Measurements from ENCODE around the gene OPCML.

OPCML gene

GRCh38 chr11:132620423-132620822 is 911.9 kb downstream of the OPCML start:
- no peak for DNase-seq (ENCODE audit: low read depth in 2 of 2)

- DNase-seq (ENCODE audit: low read depth in 2 of 2) = no peak
Measured at GRCh38 chr11:132610791-132611190, 921.5 kb downstream of the OPCML start.

- no peak for DNase-seq (ENCODE audit: low read depth in 2 of 2)
Measured at GRCh38 chr11:132610216-132610615, 922.1 kb downstream of the OPCML start.

- no peak for DNase-seq (ENCODE audit: low read depth in 2 of 2)
Measured at GRCh38 chr11:132607575-132607974, 924.7 kb downstream of the OPCML start.

GRCh38 chr11:132605825-132606570 is 926.3 kb downstream of the OPCML start:
- DNase-seq (ENCODE audit: low read depth in 2 of 2) = no peak

- DNase-seq (ENCODE audit: low read depth in 2 of 2) = no peak
Measured at GRCh38 chr11:132604431-132604830, 927.9 kb downstream of the OPCML start.

GRCh38 chr11:132601875-132602274 is 930.4 kb downstream of the OPCML start:
- no peak for DNase-seq (ENCODE audit: low read depth in 2 of 2)

- DNase-seq (ENCODE audit: low read depth in 2 of 2) = no peak
Measured at GRCh38 chr11:132595711-132596134, 936.6 kb downstream of the OPCML start.

- DNase-seq (ENCODE audit: low read depth in 2 of 2) = no peak
Measured at GRCh38 chr11:132595246-132595645, 937.1 kb downstream of the OPCML start.

- no peak for DNase-seq (ENCODE audit: low read depth in 2 of 2)
Measured at GRCh38 chr11:132590986-132591385, 941.3 kb downstream of the OPCML start.

GRCh38 chr11:132590554-132590953 is 941.7 kb downstream of the OPCML start:
- DNase-seq (ENCODE audit: low read depth in 2 of 2) = no peak

- DNase-seq (ENCODE audit: low read depth in 2 of 2) = no peak
Measured at GRCh38 chr11:132589791-132590190, 942.5 kb downstream of the OPCML start.

- DNase-seq (ENCODE audit: low read depth in 2 of 2) = no peak
Measured at GRCh38 chr11:132588366-132588765, 943.9 kb downstream of the OPCML start.

- DNase-seq (ENCODE audit: low read depth in 2 of 2) = no peak
Measured at GRCh38 chr11:132587716-132588115, 944.6 kb downstream of the OPCML start.

GRCh38 chr11:132586801-132587200 is 945.5 kb downstream of the OPCML start:
- no peak for DNase-seq (ENCODE audit: low read depth in 2 of 2)

GRCh38 chr11:132579634-132580327 is 952.5 kb downstream of the OPCML start:
- no peak for DNase-seq (ENCODE audit: low read depth in 2 of 2)

GRCh38 chr11:132579136-132579535 is 953.2 kb downstream of the OPCML start:
- DNase-seq (ENCODE audit: low read depth in 2 of 2) = no peak

- DNase-seq (ENCODE audit: low read depth in 2 of 2) = no peak
Measured at GRCh38 chr11:132578580-132578979, 953.7 kb downstream of the OPCML start.

- DNase-seq (ENCODE audit: low read depth in 2 of 2) = no peak
Measured at GRCh38 chr11:132576706-132577105, 955.6 kb downstream of the OPCML start.

GRCh38 chr11:132564091-132564885 is 968.0 kb downstream of the OPCML start:
- DNase-seq (ENCODE audit: low read depth in 2 of 2) = no peak

GRCh38 chr11:132563050-132563449 is 969.3 kb downstream of the OPCML start:
- DNase-seq (ENCODE audit: low read depth in 2 of 2) = no peak

- no peak for DNase-seq (ENCODE audit: low read depth in 2 of 2)
Measured at GRCh38 chr11:132561937-132562336, 970.4 kb downstream of the OPCML start.

Measured in stimulated activated CD4-positive, alpha-beta T cell treated with anti-CD3 and anti-CD28 coated beads, Interleukin-4, amount 100 ng/mL, for 48 hours (primary cell).